RPMI8226 (cell line): ENCODE data around the gene KASH5.

ENCODE experiments used
- DNase-seq: peaks from one replicate; pipeline ENCODE4 v3.0.0-alpha.2; 2015

KASH5 gene

DNA sequence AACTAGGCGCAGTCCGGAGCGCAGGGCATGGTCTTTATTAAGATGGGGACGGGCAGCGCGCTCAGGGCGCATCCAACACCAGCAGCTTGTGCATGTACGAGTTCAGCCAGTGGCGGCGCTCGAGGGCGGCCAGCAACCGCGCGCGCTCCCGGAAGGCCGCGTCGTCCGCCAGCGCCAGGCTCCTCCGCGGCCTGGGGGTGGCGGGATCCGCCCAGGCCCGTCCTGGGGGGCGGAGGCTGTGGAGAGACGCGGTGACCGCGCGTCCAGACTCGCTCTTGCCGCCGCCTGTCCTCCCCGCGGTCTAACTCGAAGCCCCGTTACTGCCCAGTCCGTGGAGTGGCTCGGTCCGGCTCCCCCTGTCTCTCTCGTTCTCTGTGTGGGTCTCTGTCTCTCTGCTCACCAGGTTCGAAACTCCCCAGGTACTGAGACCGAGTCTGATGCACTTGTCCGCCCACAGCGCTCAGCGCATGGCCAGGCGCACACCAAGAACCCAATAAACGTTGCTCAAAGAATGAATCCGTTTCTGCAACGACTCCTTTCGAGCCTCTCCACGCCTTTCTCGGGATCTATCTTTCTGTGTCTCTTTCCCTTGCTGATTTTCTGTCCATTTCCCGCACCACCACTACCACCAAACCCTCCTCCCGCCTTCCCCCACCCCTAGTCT, 34.5 kb downstream of the KASH5 start:
- peak; percentile 68 for DNase-seq

DNA sequence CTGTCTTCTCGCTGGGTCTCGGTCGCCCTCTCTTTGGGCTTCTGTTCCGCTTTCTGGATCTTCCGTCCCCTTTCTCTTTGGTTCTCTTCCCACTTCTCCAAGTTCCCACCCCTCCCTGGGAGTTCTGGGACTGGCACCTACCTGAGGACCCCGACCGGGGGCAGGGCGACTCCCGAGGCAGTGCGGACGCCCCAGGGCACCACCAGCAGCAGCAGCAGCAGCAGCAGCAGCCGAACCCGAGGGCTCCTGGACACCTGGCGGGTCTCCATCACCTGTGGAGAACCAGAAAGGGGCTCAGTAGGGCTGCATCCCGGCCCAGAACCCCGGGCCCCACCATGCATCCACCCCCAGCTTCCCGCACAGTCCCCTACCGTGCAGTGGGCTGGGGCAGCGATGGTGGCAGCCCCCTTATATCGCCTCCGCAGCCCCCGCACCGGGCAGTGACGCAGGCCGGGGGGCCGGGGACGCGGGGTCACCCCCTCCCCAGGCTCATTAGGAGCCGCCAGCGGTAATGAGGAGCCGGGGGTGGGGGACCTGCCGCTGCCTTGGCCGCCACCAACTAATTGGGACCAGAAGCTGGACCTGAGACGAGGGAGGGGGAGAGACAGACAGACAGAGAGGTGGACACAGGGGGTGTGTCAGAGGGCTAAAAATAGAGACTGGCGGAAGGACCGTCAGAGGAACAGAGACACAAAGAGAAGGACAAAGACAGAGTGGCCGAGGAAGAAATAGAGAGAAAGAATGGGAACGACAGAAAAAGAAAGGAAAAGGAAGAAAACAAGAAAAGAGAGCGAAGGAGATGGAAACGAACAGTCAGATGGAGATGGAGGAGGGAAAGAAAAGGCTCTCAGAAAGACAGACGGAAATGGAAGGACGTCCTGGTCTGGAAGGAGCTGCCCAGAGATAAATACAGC, 35.3 kb downstream of the KASH5 start, which contains the start of gene PTH2:
Gene PTH2 (minus strand): TSS at position 371 of the 914 bp plus-strand sequence. CDS start 102 bp downstream, at position 269.
- no peak for DNase-seq

DNA sequence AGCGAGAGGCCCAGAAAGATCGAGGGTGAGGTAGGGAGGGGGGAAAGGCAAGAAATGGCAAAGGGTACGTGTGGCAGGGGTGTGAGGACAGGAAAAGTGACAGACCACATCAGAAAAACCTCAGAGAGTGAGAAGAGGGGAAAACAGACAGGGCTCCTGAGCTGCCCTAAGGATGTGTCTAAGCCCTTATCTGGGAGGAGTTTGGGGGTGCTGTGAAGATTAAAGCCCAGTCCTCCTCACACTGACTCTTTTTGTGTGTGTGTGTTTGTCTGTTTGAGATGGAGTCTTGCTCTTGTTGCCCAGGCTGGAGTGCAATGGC, 35.9 kb downstream of the KASH5 start:
- DNase-seq, result no peak

DNA sequence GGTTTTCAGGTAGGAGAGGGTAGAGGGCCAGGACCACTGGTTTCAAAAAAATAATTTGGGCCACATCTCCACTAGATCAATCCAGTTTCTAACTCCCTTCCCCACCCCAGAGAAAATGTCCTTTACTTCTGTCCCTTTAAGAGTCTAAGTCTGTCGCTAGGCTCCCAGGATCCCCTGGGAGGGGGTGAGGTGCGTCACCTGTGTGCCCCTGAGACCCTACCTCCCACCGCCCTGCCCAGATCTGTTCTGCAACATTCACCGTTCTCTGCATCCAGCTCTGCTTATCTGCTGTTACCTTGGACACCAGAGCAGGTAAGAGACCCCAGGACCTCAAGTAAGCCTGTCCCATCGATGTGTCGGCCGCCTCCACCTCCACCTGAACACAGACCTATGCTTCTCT, 37.1 kb downstream of the KASH5 start, which contains the start of gene GFY:
Gene GFY (plus strand): TSS at position 211 of the 400 bp plus-strand sequence. CDS start 1,043 bp downstream, outside the sequence.
- no peak for DNase-seq

DNA sequence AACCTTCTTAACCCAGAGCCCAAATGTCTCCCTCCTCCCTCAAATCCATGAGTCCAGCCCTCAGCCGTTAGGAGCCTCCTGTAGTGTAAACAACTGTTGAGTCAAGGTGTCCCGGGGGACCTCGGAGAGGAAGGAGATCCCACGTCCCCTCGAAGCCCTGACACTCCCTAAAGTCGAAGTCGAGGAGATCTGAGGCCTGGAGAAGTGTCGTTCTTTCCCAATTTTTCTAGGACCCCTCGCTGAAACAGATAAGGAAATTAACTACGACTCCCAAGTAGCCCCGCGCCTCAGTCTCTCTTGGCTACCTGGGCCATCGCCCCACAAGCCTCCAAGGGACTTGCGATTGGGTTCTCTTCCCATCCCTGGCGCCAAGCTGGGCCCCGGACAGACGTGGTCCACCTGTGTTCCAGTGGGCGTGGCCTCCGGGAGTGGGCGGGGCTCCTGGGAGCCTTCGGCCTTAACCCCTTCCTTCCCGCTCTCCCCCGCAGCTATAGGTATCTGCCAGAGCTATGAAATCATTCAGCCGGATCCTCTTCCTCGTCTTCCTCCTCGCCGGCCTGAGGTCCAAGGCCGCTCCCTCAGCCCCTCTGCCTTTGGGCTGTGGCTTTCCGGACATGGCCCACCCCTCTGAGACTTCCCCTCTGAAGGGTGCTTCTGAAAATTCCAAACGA, 38.0 kb downstream of the KASH5 start:
- DNase-seq, result peak; percentile 42

DNA sequence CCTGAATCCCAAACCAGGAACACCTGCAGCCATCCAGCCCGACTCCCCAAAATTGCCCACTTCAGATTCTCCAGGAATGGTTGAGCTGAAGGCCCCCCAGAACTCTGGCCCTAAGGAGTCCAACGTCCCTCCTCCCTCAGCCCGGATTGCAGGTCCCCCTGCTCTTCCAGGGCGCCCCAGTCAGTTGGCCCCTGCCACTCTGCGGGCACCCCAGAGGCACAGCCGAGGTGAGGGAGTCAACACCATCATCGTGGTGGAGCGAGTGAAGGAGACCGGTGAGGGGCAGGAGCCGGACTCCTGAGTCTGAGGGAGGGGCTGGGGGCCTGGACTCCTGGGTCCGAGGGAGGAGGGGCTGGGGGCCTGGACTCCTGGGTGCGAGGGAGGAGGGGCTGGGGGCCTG, 39.3 kb downstream of the KASH5 start:
- no peak for DNase-seq

DNA sequence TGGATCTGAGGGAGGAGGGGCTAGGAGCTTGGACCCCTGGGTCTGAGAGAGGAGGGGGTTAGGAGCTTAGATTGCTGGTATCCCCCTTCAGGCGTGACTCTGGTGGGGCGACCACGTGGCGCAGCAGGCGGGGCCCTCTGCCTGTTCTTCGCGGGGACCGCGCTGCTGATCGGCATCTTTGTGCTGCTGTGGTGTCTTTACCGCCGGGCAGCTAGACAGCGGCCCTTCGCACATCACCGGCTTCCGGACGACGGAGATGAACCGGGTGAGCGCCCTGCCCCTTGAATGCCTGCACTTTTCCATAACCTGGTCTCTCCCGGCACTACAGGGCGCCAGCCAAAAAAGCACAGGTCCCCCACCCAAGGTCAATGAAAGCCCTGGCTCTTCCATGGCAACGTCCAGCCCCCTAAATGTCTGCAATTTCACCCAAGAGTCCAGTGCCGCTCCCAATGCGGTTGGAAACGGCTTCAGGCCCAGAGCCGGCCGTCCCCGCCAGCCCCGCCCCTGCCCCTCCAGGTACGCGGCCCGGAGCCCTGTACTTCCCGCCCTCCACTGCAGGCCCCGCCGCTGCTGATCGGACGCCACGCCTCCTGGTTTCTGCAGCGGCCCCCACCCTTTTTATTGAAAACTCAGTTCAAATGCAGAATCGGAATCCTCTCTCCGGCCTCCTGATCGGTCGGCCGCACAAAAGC, 40.0 kb downstream of the KASH5 start:
- peak; percentile 44 for DNase-seq

DNA sequence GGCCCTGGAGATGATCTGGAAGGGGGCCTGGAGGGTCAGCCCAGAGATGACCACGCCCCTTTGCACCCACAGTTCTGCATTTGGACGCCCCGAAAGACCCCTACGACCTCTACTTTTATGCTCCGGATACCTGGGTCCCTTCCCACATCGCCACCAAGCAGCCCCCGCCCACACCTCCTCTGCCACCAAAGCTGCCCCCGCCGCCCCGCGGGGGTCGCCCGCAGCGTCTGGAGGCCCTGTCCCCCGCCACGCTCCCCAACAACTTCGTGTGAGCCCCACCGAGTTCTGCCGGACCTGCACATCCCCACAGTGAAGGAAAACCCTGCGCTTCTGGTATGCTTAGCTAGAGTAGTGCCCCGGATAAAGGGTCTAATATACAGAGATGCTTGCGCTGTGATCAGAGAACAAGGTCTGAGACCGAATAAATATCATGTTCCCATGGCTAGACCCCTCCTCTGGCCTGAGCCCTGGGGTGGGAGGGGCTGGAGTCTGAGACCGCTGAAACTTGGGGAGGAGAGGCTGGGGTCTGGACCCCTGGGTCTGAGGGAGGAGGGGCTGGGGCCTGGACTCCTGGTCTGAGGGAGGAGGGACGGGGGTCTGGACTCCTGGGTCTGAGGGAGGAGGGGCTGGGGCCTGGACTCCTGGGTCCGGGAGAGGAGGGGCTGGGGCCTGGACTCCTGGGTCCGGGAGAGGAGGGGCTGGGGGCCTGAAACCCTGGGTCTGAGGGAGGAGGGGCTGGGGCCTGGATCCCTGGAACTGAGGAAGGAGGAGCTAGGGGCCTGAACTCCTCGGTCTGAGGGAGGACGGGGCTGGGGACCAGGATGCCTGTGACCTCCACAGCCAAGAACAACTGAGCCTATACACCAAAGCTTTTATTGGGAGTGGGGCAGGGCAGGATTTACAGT, 40.8 kb downstream of the KASH5 start:
- DNase-seq, result no peak

DNA sequence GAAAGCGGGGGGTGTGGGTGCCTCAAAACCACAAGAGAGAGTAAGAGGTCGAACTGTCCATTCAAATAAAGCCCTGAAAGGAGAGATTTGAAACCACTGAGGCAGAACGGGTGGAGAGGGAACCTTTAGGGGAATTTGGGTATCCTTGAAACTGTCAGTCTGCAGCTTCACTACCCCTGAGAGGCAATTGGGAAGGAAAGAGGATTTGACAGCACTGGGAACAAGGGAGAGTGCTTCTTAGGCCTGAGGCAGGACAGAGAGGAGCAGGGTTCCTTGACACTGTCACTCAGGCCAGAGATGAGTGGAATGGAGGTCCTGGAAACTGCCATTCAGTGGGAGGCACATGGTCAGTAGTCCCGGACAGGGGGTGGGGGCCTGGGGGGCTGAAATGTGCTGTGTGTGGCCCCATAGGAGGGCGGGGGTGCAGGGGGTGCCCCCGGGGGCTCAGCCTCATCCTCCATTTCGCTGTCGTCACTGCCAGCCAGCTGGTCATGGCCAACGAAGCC, 42.2 kb downstream of the KASH5 start:
- DNase-seq, result no peak

DNA sequence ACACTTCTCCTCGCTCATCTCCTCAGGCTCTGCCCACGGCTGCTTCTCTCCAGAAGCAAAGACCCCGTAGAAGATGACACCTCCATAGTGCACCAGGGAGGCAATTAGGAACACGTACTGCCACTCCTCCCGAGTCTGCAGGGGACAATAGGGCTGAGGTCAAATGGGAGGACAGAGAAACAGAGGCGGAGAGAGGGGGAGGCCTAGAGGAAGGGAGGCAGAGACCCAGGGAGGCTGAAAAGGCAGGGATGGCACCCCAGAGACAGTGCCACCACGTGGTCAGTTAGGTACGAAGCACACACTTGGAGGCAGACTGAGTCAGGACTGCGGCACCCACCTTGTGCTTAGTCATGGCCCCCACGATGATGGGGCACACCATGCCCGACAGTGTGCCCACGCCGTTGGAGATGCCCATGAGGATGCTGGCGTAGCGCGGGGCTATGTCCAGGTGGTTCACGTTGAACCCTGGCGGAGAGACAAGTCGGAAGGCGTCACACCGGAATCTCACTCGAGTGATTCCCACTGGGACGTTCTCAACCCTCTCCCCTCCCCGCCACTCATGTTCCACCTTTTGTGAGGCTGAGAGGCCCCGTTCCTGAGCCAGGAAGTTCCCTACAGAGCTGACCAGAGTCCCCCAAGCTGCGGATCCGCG, 42.8 kb downstream of the KASH5 start:
- DNase-seq, result peak; percentile 26

DNA sequence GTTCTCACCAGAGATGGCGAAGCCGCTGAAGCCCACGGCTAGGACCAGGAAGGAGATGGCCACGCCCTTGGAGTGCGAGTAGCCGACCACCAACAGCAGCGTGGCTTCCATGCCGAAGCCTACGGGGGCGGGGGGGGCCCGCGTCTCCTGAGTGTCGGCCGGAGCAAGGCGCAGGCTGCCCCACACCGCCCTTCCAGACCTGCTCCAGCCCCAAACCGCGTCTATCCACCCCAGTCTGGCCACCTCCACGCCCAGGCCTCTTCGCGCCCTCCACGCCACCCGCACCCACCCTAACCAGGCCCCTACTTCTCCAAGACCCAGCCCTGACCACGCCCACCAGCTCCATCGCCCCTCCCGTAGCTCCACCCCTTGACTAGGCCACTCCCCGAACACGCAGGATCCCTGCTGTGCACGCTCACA, 43.3 kb downstream of the KASH5 start:
- no peak for DNase-seq

DNA sequence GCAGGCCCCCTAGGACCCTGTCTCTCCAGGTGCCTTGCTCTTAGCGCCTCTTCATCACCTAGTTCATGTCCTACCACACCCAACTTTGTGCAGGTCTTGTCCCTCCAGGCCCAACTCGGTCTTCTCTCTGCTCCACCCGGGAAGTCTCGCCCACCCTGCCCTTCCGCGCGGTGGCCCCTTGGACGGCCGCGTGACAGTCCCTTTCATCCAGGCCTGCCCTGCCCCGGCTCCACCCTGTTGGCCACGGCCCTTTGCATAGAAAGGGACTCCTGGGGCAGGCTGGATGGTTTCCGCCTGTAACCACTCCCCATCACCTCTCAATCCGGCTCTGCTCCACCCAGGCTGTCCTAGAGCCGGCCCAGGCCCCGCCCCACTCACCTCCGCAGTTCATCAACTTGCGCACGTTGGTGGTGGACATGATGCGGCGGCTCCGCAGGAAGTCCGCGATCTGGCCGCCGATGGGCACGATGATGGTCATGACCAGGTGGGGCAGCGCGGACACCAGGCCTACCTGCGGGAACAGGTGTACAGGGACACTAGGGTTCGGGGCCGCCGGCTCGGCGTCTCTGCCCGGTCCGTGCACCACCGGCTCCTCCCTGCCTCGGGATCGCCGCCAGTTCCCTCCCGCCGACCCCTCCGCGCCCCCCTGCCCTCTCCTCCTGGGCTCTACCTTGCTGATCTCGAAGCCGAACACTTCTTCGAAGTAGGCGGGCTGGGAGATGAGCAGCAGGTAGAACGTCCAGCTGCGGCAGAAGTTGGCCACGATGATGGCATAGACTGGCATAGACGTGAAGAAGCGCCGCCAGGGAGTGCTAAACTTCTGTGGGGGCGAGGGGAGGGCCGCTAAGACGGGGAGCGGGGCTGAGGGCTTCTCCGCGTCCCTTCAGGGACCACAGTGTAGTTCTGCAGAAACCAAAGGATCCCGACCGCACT, 44.4 kb downstream of the KASH5 start:
- DNase-seq, result peak; percentile 30

DNA sequence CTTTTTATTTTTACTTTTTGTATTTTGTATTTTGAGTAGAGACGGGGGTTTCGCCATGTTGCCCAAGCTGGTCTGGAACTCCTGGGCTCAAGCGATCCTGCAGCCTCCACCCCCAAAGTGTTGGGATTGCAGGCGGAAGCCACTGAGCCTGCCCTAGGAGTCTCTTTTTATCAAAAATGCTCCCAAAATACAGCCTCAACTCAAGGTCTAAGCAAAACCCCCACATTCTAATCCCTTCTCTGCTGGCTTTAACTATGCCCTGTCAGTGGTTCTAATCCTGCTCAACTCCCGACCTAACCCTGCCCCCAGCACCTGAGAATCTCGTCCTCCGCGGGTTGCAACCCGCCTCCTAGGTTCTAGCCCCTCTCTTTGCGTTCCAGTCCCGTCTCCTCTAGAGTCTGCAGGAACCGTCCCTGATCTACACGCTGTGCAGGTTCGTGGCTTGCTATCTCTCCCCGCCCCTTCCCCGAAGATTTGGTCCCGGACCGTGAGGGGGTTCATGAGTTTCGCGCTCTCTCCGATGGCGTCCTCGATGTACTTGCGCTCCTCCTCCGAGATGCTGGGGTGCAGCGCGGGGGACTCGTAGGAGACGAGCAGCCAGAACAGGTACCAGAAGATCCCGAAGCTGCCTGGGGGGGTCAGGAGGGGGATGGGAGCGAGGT, 45.3 kb downstream of the KASH5 start:
- no peak for DNase-seq

DNA sequence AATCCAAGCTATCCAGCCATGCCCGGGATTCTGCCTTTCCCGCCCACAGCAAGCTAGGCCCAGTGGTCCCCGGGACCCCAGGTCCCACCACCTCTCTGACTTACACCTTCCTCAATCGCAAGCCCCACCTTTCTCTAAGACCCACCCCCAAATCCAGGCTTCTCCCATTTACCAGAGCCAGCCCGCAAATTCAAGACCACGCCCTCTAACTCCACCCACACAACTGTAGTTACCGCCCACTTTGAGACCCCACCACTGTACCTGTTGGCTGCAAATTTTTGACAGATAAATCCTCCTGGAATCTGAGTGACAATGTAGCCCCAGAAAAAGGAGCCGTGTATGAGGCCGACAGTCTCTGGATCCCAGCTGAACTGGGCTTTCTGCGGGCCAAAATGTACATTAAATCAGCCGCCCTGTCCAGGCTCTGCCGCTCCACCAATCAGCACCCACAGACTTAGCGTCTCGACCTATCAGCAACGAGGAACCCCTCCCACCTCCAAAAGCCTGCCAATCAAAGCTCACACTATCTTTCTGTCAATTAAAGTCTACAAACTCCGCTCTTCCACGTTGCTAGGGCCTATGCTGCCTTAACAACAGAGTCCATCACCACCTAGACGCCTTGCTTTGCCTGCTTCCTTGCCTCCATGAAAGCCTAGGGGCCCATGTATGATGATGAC, 47.0 kb downstream of the KASH5 start:
- DNase-seq, result no peak

DNA sequence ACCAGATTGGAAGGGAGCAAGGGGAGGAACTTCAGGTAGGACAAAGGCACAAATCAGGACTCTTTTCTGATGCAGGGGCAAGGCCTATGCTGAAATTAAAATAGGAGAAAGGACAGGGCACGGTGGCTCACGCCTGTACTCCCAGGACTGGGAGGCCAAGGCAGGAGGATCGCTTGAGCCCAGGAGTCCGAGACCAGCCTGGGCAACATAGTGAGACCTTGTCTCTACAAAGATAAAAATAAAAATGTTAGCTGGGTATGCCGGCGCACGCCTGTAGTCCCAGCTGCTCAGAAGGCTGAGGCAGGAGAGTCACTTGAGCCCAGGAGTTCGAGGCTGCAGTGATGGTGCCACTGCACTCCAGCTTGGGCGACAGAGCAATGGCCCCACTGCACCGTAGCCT, 47.6 kb downstream of the KASH5 start:
- DNase-seq, result no peak

DNA sequence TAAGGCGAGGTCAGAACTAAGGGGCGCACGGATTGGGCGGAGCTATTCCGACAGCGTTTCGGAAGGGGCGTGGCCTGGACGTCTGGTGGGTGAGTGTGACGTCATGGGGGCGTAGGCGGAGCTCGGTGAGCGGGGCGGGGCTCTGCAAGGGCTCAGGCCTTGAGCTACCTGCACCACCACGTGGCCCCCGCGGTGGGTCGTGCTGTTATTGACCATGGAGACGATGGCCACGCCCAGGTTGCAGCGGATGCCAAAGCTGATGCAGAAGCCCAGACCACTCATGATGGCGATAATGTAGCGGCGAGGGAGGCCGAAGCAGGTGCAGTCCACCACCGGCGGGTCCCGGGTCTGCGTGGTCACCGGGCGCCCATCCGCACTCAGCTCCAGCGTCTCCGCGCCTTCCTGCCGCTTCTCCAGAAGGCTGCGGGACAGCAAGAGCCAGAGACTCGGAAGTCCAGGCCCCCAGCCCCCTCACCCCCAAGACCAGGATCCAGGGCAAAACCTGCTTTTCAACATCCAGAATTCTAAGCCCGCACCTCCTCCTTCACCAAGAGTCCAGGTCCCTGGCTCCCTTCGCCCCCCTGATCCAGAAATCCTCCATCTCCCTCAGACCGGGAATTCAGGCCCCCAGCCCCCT, 48.5 kb downstream of the KASH5 start:
- peak; percentile 59 for DNase-seq

DNA sequence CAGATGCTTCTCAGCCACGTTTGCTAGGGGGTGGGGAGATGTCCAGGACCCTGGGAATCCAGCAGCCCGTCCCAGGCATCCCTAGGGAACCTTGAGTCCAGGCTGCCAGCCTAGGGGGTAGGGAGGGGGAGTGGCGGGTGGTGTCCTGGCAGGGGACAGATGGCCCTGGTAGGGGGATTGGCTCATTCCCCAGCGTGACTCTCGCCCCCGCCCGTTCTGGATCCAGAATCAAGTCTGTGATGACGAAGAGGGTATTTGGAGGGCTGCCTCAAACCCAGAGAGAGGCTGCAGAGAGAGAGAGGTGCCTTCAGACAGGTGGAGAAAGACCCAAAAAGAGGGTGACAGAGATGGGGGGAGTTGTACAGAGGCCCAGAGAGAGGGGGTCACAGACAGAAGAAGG, 49.2 kb downstream of the KASH5 start:
- no peak for DNase-seq

DNA sequence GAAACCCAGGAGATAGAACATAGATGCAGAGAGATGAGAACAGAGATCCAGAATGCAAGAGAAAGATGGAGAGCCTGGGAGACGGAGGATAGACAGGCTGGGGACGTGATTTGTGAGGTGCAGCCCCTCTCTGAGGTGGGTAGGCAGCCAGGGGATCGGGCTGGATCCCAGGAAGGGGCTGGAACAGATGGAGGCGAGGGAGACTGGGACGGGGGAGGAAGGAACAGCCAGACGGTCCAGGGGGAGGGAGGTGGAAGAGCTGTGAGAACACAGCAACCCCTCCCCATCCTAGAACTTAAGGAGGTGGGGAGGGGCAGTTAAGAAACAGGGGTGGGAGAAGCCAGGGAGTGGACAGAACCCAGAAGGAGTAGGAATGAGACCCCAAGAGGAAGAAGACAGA, 50.2 kb downstream of the KASH5 start:
- DNase-seq, result no peak
